Ishikawa (cell line): ENCODE measurements around the gene RPL18A.

ENCODE experiments used
- CEBPB ChIP-seq: IDR thresholded peaks from 2 replicates; pipeline ENCODE4 v1.6.1; 2012
- CREB1 ChIP-seq: IDR thresholded peaks from 2 replicates; pipeline ENCODE4 v1.6.1; 2012; ENCODE audit warnings: low read depth
- EGR1 ChIP-seq: IDR thresholded peaks from 2 replicates; pipeline ENCODE4 v1.6.1; 2012
- EP300 ChIP-seq: IDR thresholded peaks from 2 replicates; pipeline ENCODE4 v1.6.1; 2012; ENCODE audit warnings: borderline replicate concordance
- FOXM1 ChIP-seq: IDR thresholded peaks from 2 replicates; pipeline ENCODE4 v1.6.1; 2012; ENCODE audit warnings: low read depth, borderline replicate concordance
- NFIC ChIP-seq: IDR thresholded peaks from 2 replicates; pipeline ENCODE4 v1.6.1; 2012
- RAD21 ChIP-seq: IDR thresholded peaks from 2 replicates; pipeline ENCODE4 v1.6.1; 2012; ENCODE audit warnings: low read depth
- TAF1 ChIP-seq: IDR thresholded peaks from 2 replicates; pipeline ENCODE4 v1.6.1; 2012; ENCODE audit warnings: low read depth, mild to moderate bottlenecking
- TCF12 ChIP-seq: IDR thresholded peaks from 2 replicates; pipeline ENCODE4 v1.6.1; 2012; ENCODE audit warnings: low read depth
- TEAD4 ChIP-seq: IDR thresholded peaks from 2 replicates; pipeline ENCODE4 v1.6.1; 2012
- USF1 ChIP-seq: IDR thresholded peaks from 2 replicates; pipeline ENCODE4 v1.6.1; 2012
- YY1 ChIP-seq: IDR thresholded peaks from 2 replicates; pipeline ENCODE4 v1.6.1; 2012; ENCODE audit warnings: low read depth
- ZBTB7A ChIP-seq: IDR thresholded peaks from 2 replicates; pipeline ENCODE4 v1.6.1; 2012; ENCODE audit warnings: low read depth
- TF ChIP-seq, protein P1 (sequence below): IDR thresholded peaks from 2 replicates; pipeline ENCODE4 v1.6.1; 2012
- TF ChIP-seq, protein P2 (sequence below): IDR thresholded peaks from 2 replicates; pipeline ENCODE4 v1.6.1; 2012; ENCODE audit warnings: low read depth, mild to moderate bottlenecking

Gene RPL18A

GRCh38 chr19:17847538-17848366 is 12.0 kb upstream of the RPL18A start, which contains the start of gene JAK3:
TSS of gene JAK3 (minus strand) at chr19:17847982. CDS start at chr19:17844417, 3,565 bp downstream.
- TF ChIP-seq TCF12 (no peak), FOXM1 (no peak), CREB1 (no peak), EGR1 (no peak), NFIC (no peak), YY1 (no peak), RAD21 (no peak), ZBTB7A (no peak), TAF1 (no peak), TEAD4 (no peak), EP300 (no peak), CEBPB (no peak), USF1 (no peak)
- TF ChIP-seq, protein P1, sequence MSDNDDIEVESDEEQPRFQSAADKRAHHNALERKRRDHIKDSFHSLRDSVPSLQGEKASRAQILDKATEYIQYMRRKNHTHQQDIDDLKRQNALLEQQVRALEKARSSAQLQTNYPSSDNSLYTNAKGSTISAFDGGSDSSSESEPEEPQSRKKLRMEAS = no peak
- TF ChIP-seq, protein P2, sequence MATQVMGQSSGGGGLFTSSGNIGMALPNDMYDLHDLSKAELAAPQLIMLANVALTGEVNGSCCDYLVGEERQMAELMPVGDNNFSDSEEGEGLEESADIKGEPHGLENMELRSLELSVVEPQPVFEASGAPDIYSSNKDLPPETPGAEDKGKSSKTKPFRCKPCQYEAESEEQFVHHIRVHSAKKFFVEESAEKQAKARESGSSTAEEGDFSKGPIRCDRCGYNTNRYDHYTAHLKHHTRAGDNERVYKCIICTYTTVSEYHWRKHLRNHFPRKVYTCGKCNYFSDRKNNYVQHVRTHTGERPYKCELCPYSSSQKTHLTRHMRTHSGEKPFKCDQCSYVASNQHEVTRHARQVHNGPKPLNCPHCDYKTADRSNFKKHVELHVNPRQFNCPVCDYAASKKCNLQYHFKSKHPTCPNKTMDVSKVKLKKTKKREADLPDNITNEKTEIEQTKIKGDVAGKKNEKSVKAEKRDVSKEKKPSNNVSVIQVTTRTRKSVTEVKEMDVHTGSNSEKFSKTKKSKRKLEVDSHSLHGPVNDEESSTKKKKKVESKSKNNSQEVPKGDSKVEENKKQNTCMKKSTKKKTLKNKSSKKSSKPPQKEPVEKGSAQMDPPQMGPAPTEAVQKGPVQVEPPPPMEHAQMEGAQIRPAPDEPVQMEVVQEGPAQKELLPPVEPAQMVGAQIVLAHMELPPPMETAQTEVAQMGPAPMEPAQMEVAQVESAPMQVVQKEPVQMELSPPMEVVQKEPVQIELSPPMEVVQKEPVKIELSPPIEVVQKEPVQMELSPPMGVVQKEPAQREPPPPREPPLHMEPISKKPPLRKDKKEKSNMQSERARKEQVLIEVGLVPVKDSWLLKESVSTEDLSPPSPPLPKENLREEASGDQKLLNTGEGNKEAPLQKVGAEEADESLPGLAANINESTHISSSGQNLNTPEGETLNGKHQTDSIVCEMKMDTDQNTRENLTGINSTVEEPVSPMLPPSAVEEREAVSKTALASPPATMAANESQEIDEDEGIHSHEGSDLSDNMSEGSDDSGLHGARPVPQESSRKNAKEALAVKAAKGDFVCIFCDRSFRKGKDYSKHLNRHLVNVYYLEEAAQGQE = no peak

DNA sequence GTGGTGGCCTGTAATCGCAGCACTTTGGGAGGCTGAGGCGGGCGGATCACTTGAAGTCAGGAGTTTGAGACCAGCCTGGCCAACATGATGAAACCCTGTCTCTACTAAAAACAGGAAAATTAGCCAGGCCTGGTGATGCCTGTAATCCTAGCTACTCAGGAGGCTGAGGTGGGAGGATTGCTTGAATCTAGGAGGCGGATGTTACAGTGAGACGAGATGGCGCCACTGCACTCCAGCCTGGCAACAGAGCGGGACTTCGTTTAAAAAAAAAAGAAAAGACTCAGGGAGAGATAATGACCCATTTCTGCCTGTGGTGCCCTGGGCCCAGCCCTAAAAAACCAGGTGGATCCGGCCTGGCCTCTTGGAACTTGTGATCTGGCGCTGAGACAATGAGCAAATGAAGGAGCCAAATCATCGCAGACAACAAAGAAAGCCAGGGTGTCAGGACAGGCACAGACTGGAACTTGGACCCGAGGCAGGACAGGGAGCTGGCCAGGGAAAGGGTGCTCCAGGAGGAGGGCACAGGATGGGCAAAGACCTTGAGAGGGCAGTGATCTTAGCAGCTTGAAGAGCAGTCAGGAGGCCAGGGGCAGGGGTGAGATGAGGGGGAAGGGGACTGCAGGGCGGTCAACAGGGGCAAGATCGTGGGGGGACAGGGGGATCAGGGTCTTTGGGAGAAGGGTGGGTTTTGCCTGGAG is 11.0 kb upstream of the RPL18A start:
- TF ChIP-seq, protein P2 = no peak
- TF ChIP-seq TEAD4 (no peak), YY1 (no peak), TCF12 (no peak), USF1 (no peak), EP300 (no peak), CEBPB (no peak), TAF1 (no peak), ZBTB7A (no peak), CREB1 (no peak), FOXM1 (no peak), NFIC (no peak), EGR1 (no peak), RAD21 (no peak)
- TF ChIP-seq, protein P1 = no peak

GRCh38 chr19:17854061-17854460 is 5.6 kb upstream of the RPL18A start:
- TF ChIP-seq FOXM1 (no peak), YY1 (no peak), EP300 (no peak), EGR1 (no peak), USF1 (no peak), CEBPB (no peak), ZBTB7A (no peak), RAD21 (no peak), TCF12 (no peak), TAF1 (no peak), CREB1 (no peak), TEAD4 (no peak), NFIC (no peak)
- TF ChIP-seq, protein P1 = no peak
- TF ChIP-seq, protein P2 = no peak
